CD4-positive, alpha-beta memory T cell (primary cell): ENCODE results near the gene INPP4B. TPM values are rescaled to one million over a fixed set of nuclear protein-coding genes. Genes with fewer than 3 reads are reported as not detected.

Experiments used
- CTCF ChIA-PET: fragments of 350-600 bp; sonication (Branson Sonifier 250); formaldehyde crosslinking; loops from one replicate; lab custom pipeline; 2021; ENCODE audit warnings: inconsistent platforms; ENCODE audit not compliant: partially characterized antibody; lab: Charles Lee
- POLR2A ChIA-PET: fragments of 350-600 bp; sonication (Branson Sonifier 250); formaldehyde crosslinking; loops from one replicate; lab custom pipeline; 2021; ENCODE audit not compliant: partially characterized antibody; lab: Charles Lee
- DNase-seq, 5 donors: peaks; one replicate each; pipeline versions ENCODE4 v3.0.0 to v3.0.0-alpha.2; 2020 to 2022; ENCODE audit warnings: mixed read lengths in 1 of 5
- H3K27ac ChIP-seq: one replicate; pipeline ENCODE4 v1.7.0; 2013; ENCODE audit warnings: low read depth, low read length
- H3K27me3 ChIP-seq: 2 replicates; pipeline ENCODE4 v1.7.0; 2013; ENCODE audit warnings: mild to moderate bottlenecking, low read length, moderate library complexity; ENCODE audit not compliant: insufficient read depth
- H3K36me3 ChIP-seq: 2 replicates; pipeline ENCODE4 v1.7.0; 2013; ENCODE audit warnings: mild to moderate bottlenecking, low read length, moderate library complexity; ENCODE audit not compliant: insufficient read depth
- H3K4me1 ChIP-seq: 2 replicates; pipeline ENCODE4 v1.7.0; 2013; ENCODE audit warnings: mild to moderate bottlenecking, low read length, moderate library complexity; ENCODE audit not compliant: insufficient read depth
- H3K4me3 ChIP-seq, 2 donors: one replicate each; pipeline ENCODE4 v1.7.0; 2013; ENCODE audit warnings: low read length in 2 of 2, mild to moderate bottlenecking in 1 of 2
- H3K9me3 ChIP-seq, 2 donors: one replicate each; pipeline ENCODE4 v1.7.0; 2013; ENCODE audit warnings: low read length in 2 of 2, control low read depth in 1 of 2; ENCODE audit not compliant: control insufficient read depth in 1 of 2
- H3K27ac Mint-ChIP-seq, 7 donors: one replicate each; pipeline ENCODE4 v1.8.0; 2020 to 2021; ENCODE audit warnings: mixed read lengths in 7 of 7, mild to moderate bottlenecking in 6 of 7, inconsistent platforms in 3 of 7, moderate library complexity in 3 of 7
- H3K27me3 Mint-ChIP-seq, 2 donors: one replicate each; pipeline ENCODE4 v1.8.0; 2020 to 2021; ENCODE audit warnings: mixed read lengths in 2 of 2
- H3K36me3 Mint-ChIP-seq, 2 donors: one replicate each; pipeline ENCODE4 v1.8.0; 2020 to 2021; ENCODE audit warnings: mixed read lengths in 2 of 2, inconsistent platforms in 1 of 2, mild to moderate bottlenecking in 1 of 2
- H3K4me1 Mint-ChIP-seq, 4 donors: one replicate each; pipeline ENCODE4 v1.8.0; 2020 to 2021; ENCODE audit warnings: mixed read lengths in 4 of 4, mild to moderate bottlenecking in 1 of 4
- H3K4me3 Mint-ChIP-seq, 8 donors: one replicate each; pipeline ENCODE4 v1.8.0; 2020 to 2021; ENCODE audit warnings: mixed read lengths in 8 of 8, mild to moderate bottlenecking in 7 of 8, moderate library complexity in 6 of 8, inconsistent platforms in 3 of 8
- H3K9me3 Mint-ChIP-seq, 8 donors: one replicate each; pipeline ENCODE4 v1.8.0; 2020 to 2021; ENCODE audit warnings: mixed read lengths in 8 of 8, mild to moderate bottlenecking in 5 of 8, inconsistent platforms in 3 of 8, moderate library complexity in 1 of 8
- intact Hi-C: fragments of 100-400 bp; cut with micrococcal nuclease; formaldehyde crosslinking; loops from one replicate; pipeline ENCODE4 v1.15.1; 2023
- polyA plus RNA-seq, 2 donors: library from polyadenylated mRNA; unstranded; fragments of 300-500 nt; fragmentation: Illumina TruSeq; gene quantifications; one replicate each; pipeline ENCODE4 v1.2.3, GENCODE V29; 2021
- total RNA-seq, 2 experiments: library from RNA; stranded (reverse); gene quantifications; one replicate each; pipeline ENCODE4 v1.2.3, GENCODE V29; 2021

INPP4B gene
- total and polyA plus RNA-seq, 4 experiments from 2014 or later, result 76.7 to 112 (median 80.8) TPM

DNA sequence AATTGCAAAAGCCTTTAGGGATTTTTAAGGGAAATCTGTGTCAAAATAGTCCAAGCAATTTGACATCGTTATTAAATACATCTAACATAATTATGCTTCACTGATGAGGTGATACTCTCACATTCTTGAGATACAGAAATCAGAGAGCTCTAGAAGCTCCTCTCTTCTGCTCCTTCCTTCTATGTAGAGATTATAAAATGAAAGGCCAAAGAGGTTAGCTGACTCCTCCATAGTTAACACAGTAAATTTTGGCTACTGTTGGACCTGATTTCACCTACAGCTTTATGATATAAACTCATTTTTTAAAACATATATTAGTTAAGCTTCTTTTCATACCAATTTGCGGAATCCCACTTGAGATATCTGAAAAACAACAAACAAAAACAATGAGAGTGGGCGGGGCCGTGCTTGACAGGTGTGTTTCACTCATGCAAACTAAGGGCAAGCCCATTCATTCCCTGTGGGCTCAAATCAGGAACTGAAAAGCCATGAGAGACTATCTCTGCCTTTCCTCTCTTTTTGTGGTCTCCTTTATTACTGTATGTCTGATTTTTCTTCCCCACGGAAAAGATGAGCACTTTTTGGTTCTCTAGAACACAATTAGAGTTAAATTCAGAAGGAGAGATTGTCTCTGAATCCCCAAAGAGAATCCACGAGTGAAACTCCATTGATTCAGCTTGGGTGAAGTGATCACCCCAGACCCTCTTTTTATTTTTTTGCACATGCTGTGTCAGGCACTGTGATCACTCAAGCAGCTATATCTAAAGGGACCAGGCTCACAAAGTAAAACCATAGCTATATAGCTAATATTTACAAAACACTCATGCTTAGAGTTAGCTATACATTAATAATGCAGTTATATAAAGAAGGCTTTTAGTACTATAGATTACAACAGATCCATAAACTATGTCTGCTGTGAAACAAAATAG, 643.4 kb downstream of the INPP4B start:
- CTCF ChIA-PET, result interaction anchor here (0.7 to 1.0 kb wide), 2 partner anchors 80 to 81 kb away, joined by 4 read pairs; no protein-coding TSS in a partner anchor
- Mint-ChIP-seq H3K27me3 (no peaks in the 10 kb centered on the region), H3K27ac (peak overlapping the region in 2 of 7 donors; percentile 5 to 36), H3K4me3 (no peak overlapping the region), H3K36me3 (peaks cover 45 to 63% of the 10 kb centered on the region in 2 donors), H3K4me1 (peaks cover 13 to 19% (median 15%) of the 10 kb centered on the region in 4 donors), H3K9me3 (no peaks in the 10 kb centered on the region)
- Histone ChIP-seq H3K4me1 (no peaks in the 10 kb centered on the region), H3K27me3 (no peaks in the 10 kb centered on the region), H3K27ac (no peak overlapping the region), H3K4me3 (no peak overlapping the region), H3K9me3 (no peaks in the 10 kb centered on the region), H3K36me3 (peaks cover 25% of the 10 kb centered on the region)
- intact Hi-C loops, result loop anchor here (5.0 to 10.0 kb wide), 2 partner anchors 35 to 642 kb away; partner anchors contain the start of gene INPP4B
- no peak for DNase-seq
- POLR2A ChIA-PET, result no interaction called here

DNA sequence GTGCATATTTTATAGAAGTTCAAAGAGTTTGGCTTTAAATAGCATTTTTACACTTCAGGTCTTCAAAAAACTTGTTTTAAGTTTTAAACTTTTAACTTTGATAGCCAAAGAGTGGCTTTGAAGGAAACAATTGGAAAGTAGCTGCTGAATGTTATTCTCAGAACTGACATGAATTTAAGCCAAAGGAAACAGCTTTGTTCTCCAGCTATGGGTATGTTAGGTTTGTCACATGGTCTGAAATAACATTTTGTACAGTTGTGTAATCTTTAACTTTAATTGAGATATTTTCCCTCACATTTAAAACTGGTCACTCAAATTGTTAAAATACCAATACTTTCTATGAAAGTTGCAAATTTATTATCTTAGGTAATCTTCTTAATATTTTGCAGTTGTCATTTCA, 645.1 kb downstream of the INPP4B start:
- intact Hi-C loops, result loop anchor here (5.0 to 10.0 kb wide), 2 partner anchors 36 to 644 kb away; partner anchors contain the start of gene INPP4B
- peaks cover 44 to 57% of the 10 kb centered on the region in 2 donors for H3K36me3 Mint-ChIP-seq
- POLR2A ChIA-PET, result no interaction called here

DNA sequence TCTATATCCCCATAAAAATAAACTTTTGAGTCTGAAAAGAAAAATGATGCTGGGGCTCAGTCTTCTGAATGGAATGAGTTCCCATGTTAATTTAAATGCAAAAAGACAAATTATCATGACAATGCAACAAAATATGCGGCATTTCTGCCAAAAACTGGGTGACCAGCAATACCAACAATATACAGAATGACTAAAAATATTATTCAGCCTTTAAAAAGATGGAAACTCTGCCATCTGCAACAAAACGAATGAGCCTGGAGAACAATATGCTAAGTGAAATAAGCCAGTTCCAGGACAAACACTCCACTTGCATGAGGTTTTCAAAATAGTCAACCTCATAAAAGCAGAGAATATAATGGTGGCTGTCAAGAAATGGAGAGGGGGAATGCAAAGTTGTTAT, 651.2 kb downstream of the INPP4B start:
- no peaks in the 10 kb centered on the region for H3K27me3 ChIP-seq
- Mint-ChIP-seq H3K36me3 (peaks cover 57 to 62% of the 10 kb centered on the region in 2 donors), H3K4me3 (no peak overlapping the region), H3K4me1 (peaks cover 2 to 12% (median 5%) of the 10 kb centered on the region in 4 donors), H3K27ac (no peak overlapping the region), H3K27me3 (no peaks in the 10 kb centered on the region), H3K9me3 (no peaks in the 10 kb centered on the region)
- H3K9me3 ChIP-seq, result no peaks in the 10 kb centered on the region
- intact Hi-C loops, result no loop called here
- H3K27ac ChIP-seq, result no peak overlapping the region
- no peaks in the 10 kb centered on the region for H3K4me1 ChIP-seq
- POLR2A ChIA-PET, result no interaction called here
- peaks cover 29% of the 10 kb centered on the region for H3K36me3 ChIP-seq
- CTCF ChIA-PET, result no interaction called here
- H3K4me3 ChIP-seq, result no peak overlapping the region
- no peak for DNase-seq

More for the DNA sequence above, 645.1 kb downstream of the INPP4B start:
- peaks cover 13% of the 10 kb centered on the region for H3K36me3 ChIP-seq
- Mint-ChIP-seq H3K27me3 (no peaks in the 10 kb centered on the region), H3K9me3 (no peaks in the 10 kb centered on the region), H3K4me1 (peaks cover 14 to 19% (median 17%) of the 10 kb centered on the region in 4 donors), H3K27ac (peak overlapping the region in 2 of 7 donors; percentile 17 to 36), H3K4me3 (no peak overlapping the region)
- H3K27me3 ChIP-seq, result no peaks in the 10 kb centered on the region
- CTCF ChIA-PET, result no interaction called here
- no peak for DNase-seq
- H3K27ac ChIP-seq, result no peak overlapping the region
- H3K4me1 ChIP-seq, result no peaks in the 10 kb centered on the region
- H3K9me3 ChIP-seq, result no peaks in the 10 kb centered on the region
- H3K4me3 ChIP-seq, result no peak overlapping the region

DNA sequence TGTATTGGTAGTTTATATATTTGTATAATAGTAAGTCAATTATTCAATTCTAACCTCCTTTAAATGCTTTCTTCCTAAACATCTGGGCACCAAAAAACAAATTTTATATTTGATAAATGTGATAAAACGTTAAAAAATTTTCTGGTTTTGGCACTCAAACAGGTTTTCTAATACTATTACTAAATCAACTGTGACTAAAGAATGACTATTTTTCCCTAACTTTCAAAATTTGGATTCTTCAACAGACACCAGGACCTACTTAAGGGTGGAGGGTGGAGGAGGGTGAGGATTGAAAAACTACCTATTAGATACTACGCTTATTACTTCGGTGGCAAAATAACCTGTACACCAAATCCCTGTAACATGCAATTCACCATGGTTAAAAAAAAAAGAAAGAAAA, 654.2 kb downstream of the INPP4B start:
- no peaks in the 10 kb centered on the region for H3K9me3 ChIP-seq
- H3K4me3 ChIP-seq, result no peak overlapping the region
- no peaks in the 10 kb centered on the region for H3K27me3 ChIP-seq
- Mint-ChIP-seq H3K27me3 (no peaks in the 10 kb centered on the region), H3K36me3 (peaks cover 43 to 59% of the 10 kb centered on the region in 2 donors), H3K27ac (peak overlapping the region in 1 of 7 donors; percentile 55), H3K4me3 (no peak overlapping the region), H3K9me3 (no peaks in the 10 kb centered on the region), H3K4me1 (peaks cover 2 to 8% (median 6%) of the 10 kb centered on the region in 4 donors)
- no peaks in the 10 kb centered on the region for H3K4me1 ChIP-seq
- ChIA-PET POLR2A (interaction anchor here (0.7 kb wide), 1 partner anchor 13 kb away, joined by 3 read pairs; no protein-coding TSS in a partner anchor), CTCF (no interaction called here)
- no peak overlapping the region for H3K27ac ChIP-seq
- H3K36me3 ChIP-seq, result peaks cover 35% of the 10 kb centered on the region
- no peak for DNase-seq
- intact Hi-C loops, result no loop called here

DNA sequence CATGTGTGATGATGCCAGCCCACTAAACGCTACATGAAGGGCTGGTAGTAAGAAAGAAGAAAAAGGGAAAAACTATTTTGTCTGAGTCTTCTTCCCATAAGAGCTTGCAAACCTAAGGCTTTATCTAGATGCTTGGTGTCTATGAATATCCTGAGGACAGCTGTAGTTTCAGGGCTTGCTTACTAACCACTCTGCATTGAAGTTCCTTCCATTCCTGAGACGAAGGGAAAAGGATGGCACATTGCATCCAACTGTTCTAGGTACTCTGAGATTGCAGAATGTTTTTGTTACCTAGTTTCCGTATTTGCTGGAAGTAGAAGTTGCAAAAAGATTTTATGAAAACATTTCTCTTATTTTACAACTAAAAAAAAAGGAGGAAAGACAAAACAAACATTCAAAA, 665.1 kb downstream of the INPP4B start:
- no peaks in the 10 kb centered on the region for H3K27me3 ChIP-seq
- Mint-ChIP-seq H3K27me3 (no peaks in the 10 kb centered on the region), H3K4me1 (peaks cover 0 to 22% (median 20%) of the 10 kb centered on the region in 4 donors), H3K36me3 (peaks cover 51 to 60% of the 10 kb centered on the region in 2 donors), H3K27ac (no peak overlapping the region), H3K4me3 (no peak overlapping the region), H3K9me3 (peaks cover 0 to 2% (median 0%) of the 10 kb centered on the region in 8 donors)
- no peak overlapping the region for H3K27ac ChIP-seq
- intact Hi-C loops, result no loop called here
- ChIA-PET CTCF (no interaction called here), POLR2A (no interaction called here)
- no peak for DNase-seq
- no peaks in the 10 kb centered on the region for H3K9me3 ChIP-seq
- H3K36me3 ChIP-seq, result peaks cover 25% of the 10 kb centered on the region
- H3K4me1 ChIP-seq, result no peaks in the 10 kb centered on the region
- no peak overlapping the region for H3K4me3 ChIP-seq

DNA sequence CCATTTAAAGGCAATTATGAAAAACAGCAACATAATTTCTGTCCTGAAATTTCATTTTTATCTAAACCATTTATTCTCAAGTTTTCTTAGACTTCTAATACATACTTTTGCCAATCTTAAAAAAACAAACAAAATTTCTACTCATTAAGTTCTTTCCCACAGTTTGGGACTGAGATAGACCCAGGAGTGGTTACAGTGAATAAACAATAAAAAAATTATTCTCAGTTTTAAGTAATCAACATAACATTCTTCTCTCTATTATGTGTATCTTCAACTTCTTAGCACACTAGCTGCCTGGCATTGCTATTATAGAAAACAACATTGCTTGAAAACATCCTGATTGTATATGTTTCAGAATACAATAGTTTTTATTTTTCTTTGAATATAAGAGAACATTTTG, 676.9 kb downstream of the INPP4B start:
- no peak overlapping the region for H3K27ac ChIP-seq
- no peaks in the 10 kb centered on the region for H3K9me3 ChIP-seq
- no peaks in the 10 kb centered on the region for H3K27me3 ChIP-seq
- POLR2A ChIA-PET, result no interaction called here
- intact Hi-C loops, result no loop called here
- Mint-ChIP-seq H3K4me1 (peaks cover 26 to 47% (median 36%) of the 10 kb centered on the region in 4 donors), H3K36me3 (peaks cover 73 to 80% of the 10 kb centered on the region in 2 donors), H3K27me3 (no peaks in the 10 kb centered on the region), H3K27ac (peak overlapping the region in 1 of 7 donors; percentile 26), H3K9me3 (no peaks in the 10 kb centered on the region), H3K4me3 (no peak overlapping the region)
- DNase-seq, result no peak
- CTCF ChIA-PET, result no interaction called here
- H3K36me3 ChIP-seq, result peaks cover 24% of the 10 kb centered on the region
- peaks cover 6% of the 10 kb centered on the region for H3K4me1 ChIP-seq
- no peak overlapping the region for H3K4me3 ChIP-seq

DNA sequence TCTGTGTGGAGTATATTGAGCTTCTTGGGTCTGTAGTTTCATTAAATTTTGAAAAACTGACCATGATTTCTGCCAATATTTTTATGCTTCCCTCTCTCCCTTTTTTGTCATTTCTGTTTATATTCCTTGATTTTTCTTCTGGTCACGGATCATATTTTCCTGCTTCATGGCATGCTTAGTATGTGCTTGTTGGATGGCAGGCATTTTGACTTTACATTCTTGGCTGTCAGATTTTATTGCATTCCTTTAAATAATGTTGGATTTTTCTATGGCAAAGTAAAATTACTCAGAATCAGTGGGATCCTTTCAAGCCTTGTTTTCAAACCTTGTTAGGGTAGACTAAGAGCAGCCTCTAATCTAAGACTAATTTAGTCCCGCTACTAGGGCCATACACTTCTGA, 677.9 kb downstream of the INPP4B start:
- H3K27me3 Mint-ChIP-seq, result no peaks in the 10 kb centered on the region
- Histone ChIP-seq H3K4me3 (no peak overlapping the region), H3K4me1 (peaks cover 4% of the 10 kb centered on the region), H3K27ac (no peak overlapping the region), H3K27me3 (no peaks in the 10 kb centered on the region), H3K9me3 (no peaks in the 10 kb centered on the region), H3K36me3 (peaks cover 16% of the 10 kb centered on the region)
- DNase-seq, result no peak
- H3K27ac Mint-ChIP-seq, result peak overlapping the region in 1 of 7 donors; percentile 28
- POLR2A ChIA-PET, result interaction anchor here (0.9 kb wide), 1 partner anchor 20 kb away, joined by 4 read pairs; no protein-coding TSS in a partner anchor
- CTCF ChIA-PET, result no interaction called here
- H3K9me3 Mint-ChIP-seq, result no peaks in the 10 kb centered on the region
- peak overlapping the region in 1 of 8 donors; percentile 11 for H3K4me3 Mint-ChIP-seq
- intact Hi-C loops, result no loop called here
- peaks cover 25 to 42% (median 33%) of the 10 kb centered on the region in 4 donors for H3K4me1 Mint-ChIP-seq
- H3K36me3 Mint-ChIP-seq, result peaks cover 72 to 80% of the 10 kb centered on the region in 2 donors
